HG03175 (cell line): Measurements from ENCODE around the gene HOMER3.
"Not testable (repeated sequence)": the region's sequence is repeated elsewhere in the genome, so short reads cannot be mapped to it uniquely, and the experiment has no call there.

ENCODE experiments used
- ATAC-seq: cut with Tn5 transposase; IDR thresholded peaks from one replicate; pipeline ENCODE4 v1.9.1; 2021; ENCODE audit warnings: mild to moderate bottlenecking, moderate library complexity; ENCODE audit not compliant: unreplicated experiment

HOMER3 gene

DNA sequence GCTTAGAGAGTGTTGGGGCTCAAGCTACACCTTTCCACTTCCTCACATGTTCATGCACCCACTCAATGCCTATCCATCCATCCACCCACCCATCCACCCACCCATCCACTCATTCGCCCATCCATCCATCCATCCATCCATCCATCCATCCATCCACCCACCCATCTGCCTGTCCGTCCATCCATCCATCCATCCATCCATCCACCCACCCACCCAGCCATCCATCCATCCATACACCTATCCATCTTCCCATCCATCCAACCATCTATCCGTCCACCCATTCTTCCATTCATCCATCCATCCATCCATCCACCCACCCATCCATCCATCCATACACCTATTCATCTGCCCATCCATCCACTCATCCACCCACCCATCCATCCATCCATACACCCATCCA is 13.1 kb upstream of the HOMER3 start:
- ATAC-seq, result no peak

GRCh38 chr19:18952364-18953003 is 11.5 kb upstream of the HOMER3 start:
- ATAC-seq, result not testable (repeated sequence)

GRCh38 chr19:18951721-18952281 is 10.8 kb upstream of the HOMER3 start:
- no peak for ATAC-seq

- no peak for ATAC-seq
Observed at GRCh38 chr19:18949858-18950257, 8.8 kb upstream of the HOMER3 start.

DNA sequence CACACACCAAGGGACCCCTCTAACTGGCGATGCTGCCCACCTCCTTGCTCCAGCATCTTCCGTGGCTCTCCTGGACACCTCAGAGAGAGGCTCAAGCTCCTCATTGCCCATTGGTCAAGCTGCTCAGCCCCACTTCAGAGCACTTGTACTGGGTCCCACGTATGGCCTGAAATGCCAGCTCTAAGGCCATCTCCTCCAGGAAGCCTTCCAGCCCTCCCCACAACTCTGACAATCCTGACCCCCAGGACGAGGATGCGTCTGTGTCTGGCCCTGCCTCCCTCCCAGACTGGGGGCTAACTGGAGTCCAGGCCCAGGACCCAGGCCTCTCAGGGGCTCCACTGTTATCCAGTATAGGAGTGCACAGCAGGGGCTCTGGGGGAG is 7.9 kb upstream of the HOMER3 start:
- ATAC-seq, result no peak

GRCh38 chr19:18948075-18948975 is 7.3 kb upstream of the HOMER3 start:
- no peak for ATAC-seq

DNA sequence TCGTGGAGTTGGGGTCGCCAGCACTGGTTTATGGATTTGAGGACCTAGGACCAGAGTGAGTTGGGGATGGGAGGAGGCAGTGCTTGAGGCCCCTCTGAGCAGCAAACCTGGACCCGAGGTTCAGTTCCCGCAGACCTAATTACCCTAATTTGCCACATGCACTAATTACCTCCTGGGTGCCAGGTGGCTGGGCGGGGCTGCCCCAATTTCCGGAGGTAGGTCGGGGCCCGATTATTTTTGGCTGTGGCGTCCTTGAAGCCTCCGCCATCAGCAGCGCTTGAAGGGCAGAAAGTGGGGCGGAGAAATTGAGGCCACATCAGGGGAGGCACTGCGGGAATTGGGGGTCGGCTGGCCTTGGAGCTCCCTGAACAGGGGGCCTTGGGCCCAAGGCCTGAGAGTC is 5.9 kb upstream of the HOMER3 start:
- ATAC-seq, result no peak

DNA sequence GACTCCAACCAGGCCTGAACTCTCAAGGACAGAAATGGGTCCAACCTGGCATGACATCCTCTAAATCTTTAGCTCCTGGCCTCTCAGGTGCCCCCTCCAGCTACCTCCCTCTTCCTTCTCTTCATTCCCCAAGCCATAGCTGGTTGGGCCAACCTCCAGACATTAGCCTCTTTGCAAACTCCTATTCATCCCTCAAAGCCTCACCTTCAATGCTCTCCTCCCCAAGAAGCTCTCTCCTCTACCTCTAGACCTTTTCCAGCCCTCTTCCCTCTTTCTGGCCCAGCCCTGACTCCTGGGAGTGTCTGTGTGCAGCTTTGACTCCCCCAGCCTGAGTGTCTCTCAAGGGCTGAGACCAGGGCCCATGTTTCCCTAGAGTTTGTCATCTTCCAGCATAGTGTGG is 5.3 kb upstream of the HOMER3 start:
- no peak for ATAC-seq

DNA sequence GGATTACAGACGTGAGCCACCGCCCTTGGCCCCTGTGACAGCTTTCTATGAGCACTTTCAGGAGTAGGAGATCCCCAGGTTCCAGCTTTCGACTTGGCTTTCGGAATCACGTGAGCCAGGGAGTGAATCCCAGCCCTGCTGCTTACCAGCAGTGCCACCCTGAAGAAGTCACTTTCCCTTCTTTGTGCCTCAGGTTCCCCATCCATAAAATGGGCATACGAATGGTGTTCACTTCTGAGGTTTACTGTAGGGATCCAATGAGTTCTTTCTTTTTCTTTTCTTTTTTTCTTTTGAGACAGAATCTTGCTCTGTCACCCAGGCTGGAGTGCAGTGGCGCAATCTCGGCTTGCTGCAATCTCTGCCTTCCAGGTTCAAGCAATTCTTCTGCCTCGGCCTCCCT is 4.3 kb upstream of the HOMER3 start:
- ATAC-seq, result no peak

DNA sequence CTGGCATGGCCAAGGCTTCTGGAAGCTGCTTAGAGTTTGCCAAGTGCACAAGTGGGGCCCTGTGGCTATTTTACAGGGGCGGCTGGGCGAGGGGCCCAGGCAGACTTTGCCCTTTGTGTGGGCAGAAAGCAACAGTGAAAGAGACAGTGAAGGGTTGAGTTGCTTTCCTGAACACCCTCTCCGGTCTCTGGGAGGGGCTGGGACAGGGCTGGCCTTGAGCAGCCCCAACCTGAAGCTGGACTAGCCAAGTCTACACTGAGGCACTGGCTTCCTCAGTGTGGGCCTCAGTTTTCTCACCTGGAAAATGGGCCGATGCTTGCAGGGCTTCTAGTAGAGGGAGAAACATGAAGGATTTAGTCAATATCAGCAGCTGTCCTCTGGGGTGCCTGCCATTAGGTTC is 2.4 kb upstream of the HOMER3 start:
- no peak for ATAC-seq

GRCh38 chr19:18942692-18943091 is 1.7 kb upstream of the HOMER3 start:
- no peak for ATAC-seq

GRCh38 chr19:18941628-18942354 is 774 bp upstream of the HOMER3 start:
- ATAC-seq, result no peak

GRCh38 chr19:18939922-18940768 is 872 bp downstream of the HOMER3 start:
- ATAC-seq, result no peak

GRCh38 chr19:18939163-18939562 is 1.9 kb downstream of the HOMER3 start:
- no peak for ATAC-seq

DNA sequence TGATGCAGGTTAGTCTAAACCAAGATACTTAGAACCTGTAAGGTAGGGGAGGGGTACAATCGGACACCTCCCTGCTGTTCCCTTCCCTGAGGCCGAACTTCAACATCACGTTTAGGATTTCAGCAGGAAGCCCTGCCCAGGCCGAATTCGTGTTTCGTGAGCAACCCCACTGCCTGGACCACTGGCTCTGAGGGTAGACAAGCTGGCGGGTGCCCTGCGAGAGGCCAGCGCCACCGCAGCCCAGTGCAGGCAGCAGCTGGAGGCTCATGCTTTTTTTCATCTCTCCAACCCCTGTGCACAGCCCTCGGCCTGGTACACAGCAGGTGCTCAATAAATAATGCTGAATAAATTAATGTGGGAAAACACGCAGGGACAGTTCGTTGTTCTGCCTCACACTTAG is 7.7 kb downstream of the HOMER3 start:
- no peak for ATAC-seq

DNA sequence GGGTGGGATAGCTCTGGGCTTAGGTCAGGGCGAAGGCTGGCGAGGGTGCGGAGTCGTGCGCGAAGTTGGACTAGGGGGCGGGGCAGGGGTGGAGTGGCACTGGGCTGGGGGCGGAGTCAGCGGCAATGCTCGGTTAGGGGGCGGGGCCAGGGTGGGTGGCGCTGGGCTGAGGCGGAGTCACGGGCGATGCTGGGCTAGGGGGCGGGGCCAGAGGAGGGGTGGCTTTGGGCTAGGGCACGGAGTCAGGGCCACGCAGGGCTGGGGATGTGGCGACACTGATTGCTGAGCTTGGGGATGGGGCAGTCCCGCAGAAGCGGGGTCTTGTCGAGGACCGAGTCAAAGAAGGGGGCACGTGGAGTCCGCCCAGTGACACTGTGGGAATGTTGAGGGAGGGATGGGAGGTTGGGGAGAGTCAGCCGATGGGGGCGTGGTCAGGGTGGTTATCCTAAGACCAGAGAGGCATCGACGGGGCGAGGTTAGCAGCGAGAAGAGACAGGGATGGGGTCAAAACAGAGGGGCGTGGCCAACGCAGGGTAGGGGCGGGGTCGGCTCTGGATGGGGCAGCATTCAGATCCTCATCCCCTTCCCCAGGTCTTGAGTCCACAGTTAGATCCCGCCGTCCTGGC is 8.7 kb downstream of the HOMER3 start:
- no peak for ATAC-seq

DNA sequence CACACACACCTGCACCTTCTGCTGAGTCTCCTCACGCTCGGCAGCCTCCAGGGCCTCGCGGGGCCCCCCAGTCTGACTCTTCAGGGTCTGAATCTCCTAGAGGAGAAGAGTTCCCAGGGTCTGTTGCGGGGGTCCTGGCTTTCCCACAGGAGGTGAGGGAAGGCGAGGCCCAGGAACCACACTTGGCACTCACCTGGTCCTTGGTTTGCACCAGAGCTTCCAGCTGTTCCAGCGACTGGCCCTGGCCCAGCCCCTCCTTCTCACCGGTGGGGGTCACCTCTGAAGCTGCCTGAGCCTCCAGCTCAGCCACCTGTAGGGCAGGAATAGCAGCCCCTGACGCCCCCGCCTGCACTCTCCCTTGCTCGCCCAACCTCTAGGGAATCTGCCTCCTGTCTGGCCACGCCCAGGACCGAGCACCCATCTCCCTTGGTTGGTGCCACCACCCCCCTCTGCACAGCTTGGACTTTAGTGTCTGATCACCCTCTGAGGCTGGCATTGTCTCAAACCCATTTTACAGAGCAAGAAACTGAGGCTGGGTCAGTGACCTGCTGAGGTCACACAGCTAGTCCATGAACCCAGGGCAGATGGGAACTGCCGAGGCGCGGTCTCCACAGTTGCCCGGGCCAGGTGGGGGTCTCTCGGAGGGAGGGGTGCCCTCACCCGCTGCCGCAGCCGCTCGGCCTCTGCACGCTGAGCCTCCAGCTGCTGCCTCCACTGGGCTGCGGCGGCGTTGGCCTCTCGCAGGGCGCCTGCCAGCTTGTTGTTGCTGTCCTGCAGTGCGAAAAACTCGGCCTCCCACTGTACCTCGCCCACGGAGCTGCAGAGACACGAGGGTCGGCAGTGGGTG is 9.5 kb downstream of the HOMER3 start:
- no peak for ATAC-seq

- no peak for ATAC-seq
Observed at GRCh38 chr19:18929311-18929710, 11.7 kb downstream of the HOMER3 start.
